Stimulated activated CD8-positive, alpha-beta memory T cell treated with anti-CD3 and anti-CD28 coated beads, Interleukin-7, amount 100 ng/mL, for 24 hours (primary cell): ENCODE data around the gene INS.

Experiments
- DNase-seq: peaks from one replicate; pipeline ENCODE4 v3.0.0-alpha.2; 2020; ENCODE audit warnings: low read depth

The INS gene

DNA sequence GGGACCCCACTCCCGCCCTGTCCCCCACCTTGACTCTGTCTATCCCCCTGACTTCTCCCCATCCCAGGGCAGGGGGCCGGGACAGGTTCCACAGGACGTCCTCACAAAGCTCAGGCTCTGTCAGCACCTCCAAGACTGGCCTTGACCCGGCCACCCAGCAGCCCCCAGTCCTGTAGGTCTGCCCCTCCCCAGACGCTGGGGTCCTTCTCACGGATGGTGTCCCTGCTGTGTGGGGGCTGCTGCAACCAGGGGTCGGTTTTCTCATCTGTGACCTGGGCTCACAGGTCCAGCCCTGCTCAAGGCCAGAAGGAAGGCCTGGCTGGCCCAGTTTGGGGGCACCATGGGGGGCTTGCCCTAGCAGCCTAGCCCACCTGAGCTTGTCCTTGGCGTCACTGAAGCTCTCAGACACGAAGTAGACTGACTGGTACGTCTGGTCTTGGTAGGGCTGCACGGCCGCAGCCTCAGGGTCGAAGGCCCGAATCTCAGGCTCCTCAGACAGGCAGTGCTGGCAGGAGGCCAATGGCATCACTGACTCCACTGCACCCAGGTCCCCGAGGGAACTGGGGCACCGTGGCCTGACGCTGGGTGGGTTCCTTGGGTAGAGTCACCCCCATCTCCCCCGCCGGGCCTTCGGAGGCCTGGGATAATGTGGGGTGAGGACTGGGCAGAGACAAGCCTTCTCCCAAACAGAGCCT lies 4.0 kb upstream of the INS start:
- DNase-seq, result no peak

DNA sequence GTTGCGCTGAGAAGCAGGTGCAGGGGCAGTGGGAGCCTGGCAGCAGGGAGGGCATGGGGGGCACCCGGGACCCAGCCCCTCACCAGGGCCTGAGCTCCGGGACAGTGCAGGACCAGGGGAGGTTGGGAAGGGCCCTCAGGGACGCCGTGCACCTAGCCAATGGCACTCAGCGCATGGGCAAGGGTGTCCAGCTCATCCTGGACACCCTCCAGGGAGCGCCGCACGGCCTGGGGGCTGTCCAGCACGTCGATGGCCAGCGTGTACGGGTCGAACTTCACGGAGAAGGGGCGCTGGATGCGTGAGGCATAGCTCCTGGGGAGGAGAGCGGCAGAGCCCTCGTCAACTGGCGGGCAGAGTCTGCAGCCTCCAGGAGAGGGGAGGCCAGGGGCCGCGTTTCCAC lies 3.1 kb upstream of the INS start:
- DNase-seq, result no peak

- DNase-seq, result no peak
Measured at GRCh38 chr11:2163428-2163978, 2.5 kb upstream of the INS start.

- DNase-seq, result no peak
Measured at GRCh38 chr11:2159536-2160413, 1.2 kb downstream of the INS start.

- no peak for DNase-seq
Measured at GRCh38 chr11:2158966-2159365, 2.0 kb downstream of the INS start.

- no peak for DNase-seq
Measured at GRCh38 chr11:2158296-2158737, 2.7 kb downstream of the INS start.

DNA sequence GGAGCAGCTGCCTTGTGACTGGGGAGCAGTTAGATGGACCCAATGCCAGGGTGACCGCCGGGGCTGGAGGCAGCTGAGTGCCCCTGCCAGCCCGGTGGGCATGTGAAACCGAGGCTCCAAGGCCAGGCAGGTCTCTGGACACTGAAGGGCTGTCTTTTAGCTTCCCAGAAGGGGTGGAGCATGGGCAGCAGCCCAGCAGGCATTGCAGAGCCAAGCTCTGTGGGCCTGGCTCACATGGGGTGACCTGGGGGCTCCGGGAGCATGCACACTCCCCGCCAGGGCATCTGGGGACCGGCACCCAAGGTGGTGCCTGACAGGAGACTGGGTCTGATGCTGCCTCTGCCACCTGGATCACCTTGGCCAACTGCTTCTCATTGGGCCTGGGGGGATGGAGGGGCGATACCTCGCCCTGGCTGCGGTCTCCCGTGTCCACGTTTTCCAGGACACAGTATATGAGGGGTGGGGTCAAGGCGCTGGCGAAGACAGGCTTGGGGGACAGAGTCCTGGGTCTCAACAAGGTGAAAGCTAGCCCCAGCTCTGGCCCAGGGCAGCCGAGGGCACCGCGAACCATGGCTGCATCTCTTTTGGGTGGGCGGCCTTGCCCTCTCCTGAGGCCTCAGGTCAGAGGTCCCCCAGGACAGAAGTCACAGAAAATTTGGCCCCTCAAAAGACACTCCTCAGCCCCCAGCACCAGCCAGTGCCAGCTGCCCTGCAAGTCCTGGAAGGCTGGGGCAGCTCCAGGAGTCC lies 3.5 kb downstream of the INS start:
- DNase-seq, result no peak

DNA sequence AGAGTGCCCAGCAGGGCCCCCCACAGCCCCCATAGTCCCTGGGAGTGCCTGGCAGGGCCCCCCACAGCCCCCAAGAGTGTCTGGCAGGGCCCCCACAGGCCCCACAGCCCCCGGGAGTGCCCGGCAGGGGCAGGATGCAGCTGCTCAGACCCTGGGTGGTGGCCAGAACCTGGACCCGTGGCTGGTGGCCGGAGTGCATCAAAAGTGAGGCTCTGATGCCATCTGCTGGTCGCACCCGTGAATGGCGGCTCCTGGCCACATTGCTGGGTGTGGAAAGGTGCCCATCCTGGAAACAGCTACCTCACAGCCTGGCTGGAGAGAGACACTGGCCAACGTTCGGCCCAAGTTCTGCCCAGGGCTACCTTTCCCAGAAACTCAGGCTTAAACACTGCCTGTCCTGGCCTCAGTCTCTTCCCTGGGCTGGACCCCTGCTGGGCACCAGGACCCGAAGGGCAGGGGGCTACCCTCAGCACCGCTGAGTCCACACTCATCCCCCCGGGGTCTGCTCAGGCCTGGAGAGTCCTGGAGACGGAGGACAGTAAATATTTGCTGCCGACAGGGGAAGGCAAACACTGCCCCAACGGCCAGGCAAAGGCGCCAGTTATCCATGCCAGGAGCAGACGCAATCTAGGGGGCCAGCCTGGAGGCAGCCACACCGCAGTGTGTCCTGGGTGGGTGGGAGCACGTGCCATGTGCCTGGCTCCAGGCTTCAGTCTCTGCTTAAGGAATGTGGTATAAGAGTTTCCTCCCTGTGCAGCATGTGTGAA lies 4.4 kb downstream of the INS start:
- peak; percentile 35 for DNase-seq

DNA sequence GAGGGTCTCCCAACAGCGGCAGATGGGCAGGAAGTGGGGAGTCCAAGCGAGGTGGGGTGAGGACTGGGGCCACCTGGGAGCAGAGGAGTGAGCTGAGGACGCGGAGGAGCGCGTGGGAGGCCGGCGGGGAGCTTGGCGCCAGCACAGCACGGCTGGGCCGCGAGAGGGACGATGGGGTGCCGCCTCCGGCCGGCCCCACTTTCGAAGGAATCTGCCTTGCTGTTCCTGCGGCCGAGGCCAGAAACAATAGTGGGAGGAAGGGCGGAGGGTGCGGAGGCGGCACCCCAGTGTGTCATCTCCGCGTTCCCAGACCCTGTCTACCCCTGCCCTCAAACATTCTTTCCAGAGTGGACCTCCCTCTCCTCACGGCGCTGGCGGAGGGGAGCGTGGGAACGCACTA lies 5.5 kb downstream of the INS start:
- DNase-seq, result no peak

- no peak for DNase-seq
Measured at GRCh38 chr11:2154889-2155288, 6.1 kb downstream of the INS start.

GRCh38 chr11:2154195-2154585 lies 6.8 kb downstream of the INS start:
- no peak for DNase-seq

DNA sequence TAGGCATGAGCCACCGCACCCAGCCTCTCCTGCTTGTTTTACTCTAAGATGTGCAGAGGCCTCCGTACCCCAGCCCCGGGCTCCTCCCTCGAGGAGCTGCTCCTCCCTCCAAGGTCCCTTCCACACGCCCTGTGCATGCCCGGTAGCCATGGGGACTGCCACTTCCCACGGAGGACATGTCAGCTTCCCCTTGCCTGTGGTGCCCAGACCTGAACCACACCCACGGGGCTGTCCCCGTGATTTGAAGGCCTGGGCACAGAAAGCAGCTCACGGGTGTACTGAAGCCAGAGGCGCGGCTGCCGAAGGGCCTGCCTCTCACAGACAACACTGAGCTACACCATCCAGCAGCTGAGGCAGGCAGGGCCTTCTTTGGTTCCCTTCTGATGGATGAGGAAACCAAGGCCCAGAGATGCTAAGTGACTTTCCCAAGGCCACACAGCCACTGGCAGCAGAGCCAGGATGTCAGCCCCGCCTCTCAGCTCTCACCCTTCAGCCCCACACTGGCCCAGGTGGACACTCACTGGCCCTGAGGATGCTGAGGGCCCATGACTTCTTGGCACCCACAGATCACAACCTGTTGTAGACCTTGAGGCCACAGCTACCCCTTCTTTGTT lies 7.3 kb downstream of the INS start:
- DNase-seq, result no peak

DNA sequence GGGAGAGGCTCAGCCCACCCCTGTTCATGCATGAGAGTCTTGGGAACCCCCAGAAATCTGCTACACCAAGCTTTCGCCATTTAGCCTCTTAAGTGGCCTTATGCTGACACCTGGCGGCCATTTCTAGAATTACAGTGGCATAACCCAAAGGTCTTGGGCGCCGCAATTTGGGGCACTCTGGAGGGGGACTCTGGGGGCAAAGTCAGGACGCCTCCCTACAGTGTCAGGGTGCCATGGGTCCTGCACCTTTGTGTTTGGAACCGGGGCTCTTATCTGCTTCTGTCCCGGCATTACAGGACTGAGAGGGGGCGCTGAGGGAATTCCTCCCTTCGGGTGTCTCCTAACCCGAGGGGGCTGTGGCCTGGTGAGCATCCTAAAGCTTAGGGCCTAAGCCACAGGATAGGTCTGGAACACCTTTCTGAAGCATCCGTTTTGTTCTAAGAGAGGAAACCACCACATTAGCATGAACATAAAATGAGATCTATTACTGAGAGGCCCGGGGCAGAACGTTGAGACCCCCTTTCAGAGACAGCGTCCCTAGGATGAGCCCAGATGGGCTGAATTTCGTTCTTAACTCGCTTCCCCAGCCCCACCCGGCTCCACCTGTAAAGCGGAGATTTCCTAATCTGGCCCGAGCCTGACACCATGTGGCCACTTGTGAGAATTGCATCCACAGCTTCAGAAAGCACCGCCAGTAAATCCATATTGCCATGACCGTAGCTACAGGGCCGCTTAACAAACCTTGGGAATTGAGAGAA lies 9.3 kb downstream of the INS start:
- DNase-seq, result peak; percentile 65

- DNase-seq, result no peak
Measured at GRCh38 chr11:2149864-2150847, 10.9 kb downstream of the INS start.

GRCh38 chr11:2149460-2149859 lies 11.5 kb downstream of the INS start:
- DNase-seq, result no peak

DNA sequence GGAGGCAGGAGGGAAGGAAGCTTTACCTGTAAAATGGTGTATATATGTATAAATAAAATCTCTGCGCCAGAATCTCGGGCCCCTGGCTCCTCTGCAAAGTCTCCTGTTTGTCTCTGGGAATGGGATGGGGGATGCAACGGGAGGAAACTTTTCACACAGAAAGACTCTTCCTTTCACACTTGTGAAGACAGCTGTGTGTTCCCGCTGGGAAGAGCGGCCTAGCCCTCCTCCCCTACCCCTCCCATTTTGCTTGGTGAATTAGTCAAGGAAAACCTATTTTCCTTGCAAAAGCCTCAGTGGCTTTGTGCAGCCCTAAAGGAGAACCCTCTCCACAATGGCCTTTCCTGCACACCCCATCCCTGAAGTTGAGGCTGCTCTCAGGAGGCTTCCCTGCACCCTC lies 12.4 kb downstream of the INS start:
- DNase-seq, result no peak

DNA sequence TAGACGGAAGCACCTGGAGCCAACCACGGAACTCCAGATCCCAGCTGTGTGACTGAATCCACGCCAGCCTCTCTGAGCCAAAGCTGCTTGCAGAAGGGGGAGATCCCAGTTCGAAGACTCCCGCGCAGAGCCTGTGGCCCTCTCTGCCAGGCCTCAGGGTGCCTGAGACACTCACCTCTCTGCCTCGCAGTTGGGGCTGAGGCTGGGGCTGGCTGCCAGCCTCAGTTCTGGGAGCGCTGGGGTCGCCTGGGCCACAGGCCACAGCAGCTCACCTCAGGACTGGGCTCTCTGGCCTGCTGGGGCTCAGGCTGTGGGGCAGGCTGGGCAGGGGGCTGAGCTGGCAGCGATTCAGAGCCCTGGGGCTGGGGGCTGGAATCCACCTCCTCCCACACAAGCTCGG lies 13.6 kb downstream of the INS start:
- DNase-seq, result no peak

GRCh38 chr11:2146051-2146450 lies 15.0 kb downstream of the INS start:
- no peak for DNase-seq

GRCh38 chr11:2144544-2145248 lies 16.3 kb downstream of the INS start:
- no peak for DNase-seq
